Coronary artery (tissue), 2 donors: ENCODE data around the gene TRIM2.
A peak's percentile ranks its signal among the peaks of the same experiment; 100 is the strongest.

Source experiments
- DNase-seq: peaks from one replicate; pipeline ENCODE4 v3.0.0-alpha.2; 2017; ENCODE audit warnings: low spot score
- H3K27ac ChIP-seq, 2 donors: fragments of 200-600 bp; sonication (generic); one replicate each; pipeline ENCODE4 v1.5.1; 2016 to 2019
- H3K4me3 ChIP-seq: fragments of 200-600 bp; sonication (generic); 2 replicates; pipeline ENCODE4 v1.5.1; 2016; ENCODE audit warnings: mild to moderate bottlenecking, moderate library complexity
- CTCF ChIP-seq: fragments of 200-600 bp; sonication (generic); IDR thresholded peaks from one replicate; pipeline ENCODE4 v1.5.1; 2019; ENCODE audit warnings: antibody characterized with exemption

TRIM2 gene

DNA sequence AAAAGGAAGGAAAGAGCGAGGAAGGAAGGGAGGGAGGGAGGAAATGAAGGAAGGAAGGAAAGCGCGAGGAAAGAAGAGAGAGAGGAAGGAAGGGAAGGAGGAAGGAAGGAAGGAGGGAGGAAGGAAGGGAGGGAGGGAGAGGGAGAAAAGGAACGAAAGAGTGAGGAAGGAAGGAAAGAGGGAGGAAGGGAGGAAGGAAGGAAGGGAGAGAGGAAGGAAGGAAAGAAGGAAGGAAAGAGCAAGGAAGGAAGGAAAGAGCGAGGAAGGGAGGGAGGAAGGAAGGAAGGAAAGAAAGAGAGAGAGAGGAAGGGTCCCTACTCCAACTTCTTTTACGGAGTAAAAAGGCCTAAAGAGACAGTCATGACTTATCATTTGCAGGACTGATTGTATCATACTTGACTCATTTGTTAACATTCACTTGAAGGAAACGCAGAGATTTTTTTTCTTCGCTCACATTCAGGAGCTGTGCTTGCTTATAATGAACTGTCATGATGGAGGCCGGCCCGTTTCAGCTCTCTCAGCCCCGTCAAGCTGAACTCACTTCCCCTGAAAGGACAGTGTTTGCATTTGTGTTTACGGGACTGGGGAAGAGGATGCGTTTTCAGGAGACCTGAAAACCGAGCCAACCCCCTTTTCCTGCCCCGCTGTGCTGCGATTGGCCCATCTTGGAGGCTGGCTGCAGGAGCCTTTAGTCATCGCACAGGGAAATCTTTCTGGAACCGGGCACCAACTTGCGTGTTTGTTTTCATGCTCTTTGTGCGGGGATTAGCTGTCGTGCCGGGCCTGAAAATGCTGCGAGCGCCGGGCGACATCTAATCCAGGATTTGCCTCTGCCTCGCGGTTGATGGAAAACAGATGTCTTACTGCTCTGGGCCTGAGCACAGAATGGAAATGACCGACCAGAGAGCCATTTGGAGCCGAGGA, 17.8 kb downstream of the TRIM2 start:
- no peak for TF ChIP-seq CTCF
- H3K4me3 ChIP-seq: peak overlapping the region; percentile 82
- peak overlapping the region; percentile 85 to 91 for H3K27ac ChIP-seq
- peak; percentile 78 for DNase-seq

GRCh38 chr4:153222707-153223426, 18.6 kb downstream of the TRIM2 start:
- DNase-seq: peak; percentile 79
- H3K27ac ChIP-seq: peak overlapping the region; percentile 85 to 91

GRCh38 chr4:153223427-153223801, 19.2 kb downstream of the TRIM2 start:
- peak overlapping the region; percentile 82 for H3K4me3 ChIP-seq
- peak overlapping the region; percentile 85 to 91 for H3K27ac ChIP-seq
- TF ChIP-seq CTCF: no peak
- no peak for DNase-seq

More at GRCh38 chr4:153222707-153223426, 18.6 kb downstream of the TRIM2 start:
- H3K4me3 ChIP-seq: peak overlapping the region; percentile 82
- TF ChIP-seq CTCF: no peak

DNA sequence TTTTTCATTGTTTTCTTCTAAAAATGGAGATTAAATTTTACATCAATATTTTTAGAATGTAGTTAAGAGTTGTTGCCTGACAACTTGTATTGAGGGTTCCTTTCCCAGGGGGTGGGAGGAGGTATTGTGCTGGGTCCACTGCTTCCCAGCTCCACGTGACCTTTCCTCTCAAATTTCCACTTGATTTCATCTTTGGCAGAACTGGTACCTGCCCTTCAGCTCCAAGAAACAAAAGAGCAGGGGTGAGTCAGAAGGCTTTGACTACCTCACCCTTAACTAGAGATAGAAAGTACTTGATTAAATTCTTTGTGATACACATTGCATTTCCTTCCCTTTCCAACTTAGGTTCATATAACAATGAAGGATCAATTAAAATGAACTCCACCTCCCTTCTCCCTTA, 19.7 kb downstream of the TRIM2 start:
- TF ChIP-seq CTCF: no peak
- Histone ChIP-seq H3K27ac (peak overlapping the region; percentile 85 to 91), H3K4me3 (peak overlapping the region; percentile 82)
- no peak for DNase-seq

DNA sequence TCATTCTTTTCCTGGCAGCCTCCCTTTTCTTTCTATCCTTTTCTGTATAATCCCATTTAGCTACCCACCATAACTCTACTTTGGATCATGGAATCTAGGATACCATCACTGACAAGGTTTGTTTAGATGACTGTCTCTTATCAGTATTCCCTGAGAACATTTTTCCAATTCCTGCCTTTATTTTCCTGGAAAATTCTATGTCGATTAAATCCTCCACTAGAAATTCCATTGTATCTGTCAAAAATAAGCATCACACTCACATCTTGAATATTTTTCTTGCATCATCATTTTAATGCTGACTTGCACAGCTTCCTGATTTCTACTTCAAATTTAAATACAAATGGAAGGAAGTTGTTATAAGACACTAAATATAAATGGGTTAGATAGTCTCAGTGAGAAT, 20.2 kb downstream of the TRIM2 start:
- H3K4me3 ChIP-seq: peak overlapping the region; percentile 82
- no peak for DNase-seq
- H3K27ac ChIP-seq: no peak overlapping the region
- no peak for TF ChIP-seq CTCF

DNA sequence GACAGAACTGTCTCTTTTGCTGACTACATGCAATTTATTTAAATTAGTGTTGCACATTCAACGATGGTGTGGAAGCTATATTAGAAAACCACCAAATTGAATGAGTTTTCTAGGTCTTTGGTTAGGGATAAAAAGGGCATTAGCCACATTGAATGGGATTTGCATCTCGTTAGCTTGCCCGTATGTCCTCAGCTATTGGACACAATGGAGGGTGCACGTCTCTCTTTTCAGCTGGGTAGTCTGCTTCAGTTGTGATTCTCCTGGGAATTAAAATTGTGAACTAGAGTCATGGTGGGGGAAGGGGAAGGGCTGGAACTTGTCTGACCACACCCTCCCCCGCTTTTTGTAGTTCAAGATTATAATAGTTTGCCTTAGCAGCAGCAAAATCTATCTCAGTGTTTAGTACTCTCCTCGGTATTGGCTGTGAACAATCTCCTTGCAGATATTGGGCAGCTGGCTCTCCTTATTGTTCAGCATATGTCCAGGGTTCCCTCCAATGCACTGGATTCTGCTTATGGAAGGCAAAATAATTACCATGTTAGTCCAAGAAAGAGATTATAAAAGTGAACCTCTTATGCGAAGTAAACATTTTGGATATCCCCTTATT, 23.3 kb downstream of the TRIM2 start:
- TF ChIP-seq CTCF: no peak
- H3K27ac ChIP-seq: no peak overlapping the region
- no peak overlapping the region for H3K4me3 ChIP-seq
- DNase-seq: no peak
